OCI-LY1 (cell line): ENCODE measurements around the gene SRMS.

Experiments
- EZH2 ChIP-seq: fragments of 200-600 bp; sonication (generic), shearing (Covaris generic); IDR thresholded peaks from 2 replicates; pipeline ENCODE4 v1.8.0; 2017; ENCODE audit warnings: borderline replicate concordance, mixed run types, mild to moderate bottlenecking, antibody characterized with exemption, low read length, moderate library complexity, mixed read lengths
- TF ChIP-seq, protein P1 (sequence below): fragments of 200-600 bp; sonication (generic), shearing (Covaris generic); IDR thresholded peaks from 2 replicates; pipeline ENCODE4 v1.5.1; 2017; ENCODE audit warnings: mild to moderate bottlenecking, antibody characterized with exemption, low read length, moderate library complexity, mixed read lengths

- TF ChIP-seq, protein P1, sequence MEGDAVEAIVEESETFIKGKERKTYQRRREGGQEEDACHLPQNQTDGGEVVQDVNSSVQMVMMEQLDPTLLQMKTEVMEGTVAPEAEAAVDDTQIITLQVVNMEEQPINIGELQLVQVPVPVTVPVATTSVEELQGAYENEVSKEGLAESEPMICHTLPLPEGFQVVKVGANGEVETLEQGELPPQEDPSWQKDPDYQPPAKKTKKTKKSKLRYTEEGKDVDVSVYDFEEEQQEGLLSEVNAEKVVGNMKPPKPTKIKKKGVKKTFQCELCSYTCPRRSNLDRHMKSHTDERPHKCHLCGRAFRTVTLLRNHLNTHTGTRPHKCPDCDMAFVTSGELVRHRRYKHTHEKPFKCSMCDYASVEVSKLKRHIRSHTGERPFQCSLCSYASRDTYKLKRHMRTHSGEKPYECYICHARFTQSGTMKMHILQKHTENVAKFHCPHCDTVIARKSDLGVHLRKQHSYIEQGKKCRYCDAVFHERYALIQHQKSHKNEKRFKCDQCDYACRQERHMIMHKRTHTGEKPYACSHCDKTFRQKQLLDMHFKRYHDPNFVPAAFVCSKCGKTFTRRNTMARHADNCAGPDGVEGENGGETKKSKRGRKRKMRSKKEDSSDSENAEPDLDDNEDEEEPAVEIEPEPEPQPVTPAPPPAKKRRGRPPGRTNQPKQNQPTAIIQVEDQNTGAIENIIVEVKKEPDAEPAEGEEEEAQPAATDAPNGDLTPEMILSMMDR, result no peak
- TF ChIP-seq EZH2, result no peak
These were observed 20.4 kb downstream of the SRMS start for GRCh38 chr20:63527184-63527583.
